RWPE2 (cell line): Measurements from ENCODE around the gene NOVA1.

ENCODE experiments used
- ATAC-seq: fragments of 200-7000 bp; cut with Tn5 transposase; 3 replicates; pipeline ENCODE4 v1.9.1; 2021; ENCODE audit warnings: low read depth
- DNase-seq: peaks from one replicate; pipeline ENCODE4 v3.0.0-alpha.2; 2020; ENCODE audit warnings: low spot score
- H3K27ac ChIP-seq: fragments of 450-650 bp; 2 replicates; pipeline ENCODE4 v1.5.1; 2017; ENCODE audit warnings: mild to moderate bottlenecking; ENCODE audit not compliant: poor library complexity, severe bottlenecking
- H3K27me3 ChIP-seq: fragments of 250-450 bp; sonication (Bioruptor Pico); 2 replicates; pipeline ENCODE4 v1.5.1; 2021; ENCODE audit warnings: mild to moderate bottlenecking, moderate library complexity; ENCODE audit not compliant: insufficient read depth, poor library complexity, severe bottlenecking
- H3K36me3 ChIP-seq: fragments of 250-450 bp; sonication (Bioruptor Pico); 2 replicates; pipeline ENCODE4 v1.5.1; 2020; ENCODE audit warnings: low read depth, mild to moderate bottlenecking, moderate library complexity
- H3K4me1 ChIP-seq: fragments of 250-450 bp; sonication (Bioruptor Pico); 2 replicates; pipeline ENCODE4 v1.5.1; 2021; ENCODE audit warnings: mild to moderate bottlenecking, moderate library complexity; ENCODE audit not compliant: insufficient read depth, poor library complexity, severe bottlenecking
- H3K4me3 ChIP-seq: fragments of 250-450 bp; sonication (Bioruptor Pico); 2 replicates; pipeline ENCODE4 v1.5.1; 2021; ENCODE audit warnings: mild to moderate bottlenecking, moderate library complexity; ENCODE audit not compliant: severe bottlenecking
- H3K9me3 ChIP-seq: fragments of 250-450 bp; sonication (Bioruptor Pico); 2 replicates; pipeline ENCODE4 v1.5.1; 2021; ENCODE audit warnings: mild to moderate bottlenecking, moderate library complexity; ENCODE audit not compliant: severe bottlenecking
- TF ChIP-seq, protein P1 (sequence below): fragments of 450-650 bp; IDR thresholded peaks from one replicate; pipeline ENCODE4 v1.5.1; 2017; ENCODE audit warnings: mild to moderate bottlenecking, moderate library complexity; ENCODE audit not compliant: poor library complexity, severe bottlenecking

Gene NOVA1

DNA sequence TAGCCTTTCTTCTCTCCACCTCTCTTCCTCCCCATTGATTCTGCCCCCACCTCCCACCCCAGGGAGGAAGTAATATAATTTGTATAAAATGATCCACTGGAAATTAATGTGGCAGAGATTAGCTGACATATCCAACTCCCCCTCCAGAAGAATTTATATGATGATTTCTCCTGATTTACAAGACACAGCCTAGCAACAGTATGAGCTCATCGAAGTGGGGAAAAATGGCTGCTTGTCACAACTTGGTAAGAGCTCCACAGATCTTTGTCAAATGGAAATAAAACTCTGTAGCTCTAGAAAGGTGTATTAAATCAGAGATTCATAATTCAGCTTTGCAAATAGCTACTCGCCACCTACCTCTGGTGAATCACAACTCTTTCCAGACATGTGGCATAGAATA is 195.7 kb downstream of the NOVA1 start:
- Histone ChIP-seq H3K4me1 (no peaks in the 10 kb centered on the region), H3K27me3 (no peaks in the 10 kb centered on the region), H3K36me3 (no peaks in the 10 kb centered on the region), H3K9me3 (no peaks in the 10 kb centered on the region), H3K27ac (no peak overlapping the region), H3K4me3 (no peak overlapping the region)
- TF ChIP-seq, protein P1, sequence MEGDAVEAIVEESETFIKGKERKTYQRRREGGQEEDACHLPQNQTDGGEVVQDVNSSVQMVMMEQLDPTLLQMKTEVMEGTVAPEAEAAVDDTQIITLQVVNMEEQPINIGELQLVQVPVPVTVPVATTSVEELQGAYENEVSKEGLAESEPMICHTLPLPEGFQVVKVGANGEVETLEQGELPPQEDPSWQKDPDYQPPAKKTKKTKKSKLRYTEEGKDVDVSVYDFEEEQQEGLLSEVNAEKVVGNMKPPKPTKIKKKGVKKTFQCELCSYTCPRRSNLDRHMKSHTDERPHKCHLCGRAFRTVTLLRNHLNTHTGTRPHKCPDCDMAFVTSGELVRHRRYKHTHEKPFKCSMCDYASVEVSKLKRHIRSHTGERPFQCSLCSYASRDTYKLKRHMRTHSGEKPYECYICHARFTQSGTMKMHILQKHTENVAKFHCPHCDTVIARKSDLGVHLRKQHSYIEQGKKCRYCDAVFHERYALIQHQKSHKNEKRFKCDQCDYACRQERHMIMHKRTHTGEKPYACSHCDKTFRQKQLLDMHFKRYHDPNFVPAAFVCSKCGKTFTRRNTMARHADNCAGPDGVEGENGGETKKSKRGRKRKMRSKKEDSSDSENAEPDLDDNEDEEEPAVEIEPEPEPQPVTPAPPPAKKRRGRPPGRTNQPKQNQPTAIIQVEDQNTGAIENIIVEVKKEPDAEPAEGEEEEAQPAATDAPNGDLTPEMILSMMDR, result no peak
- ATAC-seq, result no peak
- no peak for DNase-seq

DNA sequence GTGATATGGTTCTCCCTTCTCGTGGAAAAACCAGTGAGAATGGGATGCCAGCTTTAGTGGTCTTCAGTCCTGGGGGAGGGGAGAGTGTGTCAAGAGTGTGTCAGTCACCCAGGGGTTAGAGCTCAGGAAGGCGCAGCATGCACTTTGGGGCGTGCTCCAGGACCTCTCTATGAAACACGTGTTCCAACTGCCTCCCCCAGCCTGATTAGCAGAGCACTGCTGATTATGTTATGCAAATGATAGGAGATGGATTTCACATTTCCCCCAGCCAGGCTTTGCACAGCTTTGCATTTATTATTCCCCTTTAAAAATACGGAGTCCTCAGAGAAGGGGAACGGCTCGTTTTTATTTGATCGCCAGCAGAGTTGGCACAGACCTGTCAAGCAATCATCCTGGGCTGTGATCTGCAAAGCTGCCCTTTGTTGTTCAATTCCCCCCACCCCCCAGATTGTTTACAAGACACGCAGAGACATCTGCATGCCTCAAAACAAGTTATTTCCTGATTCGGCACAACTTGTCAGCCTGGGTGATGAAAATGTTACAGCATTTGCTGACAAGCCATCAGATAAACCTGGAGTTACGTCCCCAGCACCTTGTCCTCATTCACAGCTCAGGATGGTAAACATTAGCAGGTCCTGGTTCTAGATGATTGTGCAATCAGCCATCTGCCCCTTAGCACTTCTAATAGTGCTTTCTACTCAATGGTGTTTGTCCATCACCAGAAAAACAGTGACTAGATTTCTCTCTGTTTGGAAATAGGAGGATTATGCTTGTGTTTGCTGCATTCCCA is 196.5 kb downstream of the NOVA1 start:
- DNase-seq (no peak), ATAC-seq (no peak)
- TF ChIP-seq, protein P1, result no peak
- Histone ChIP-seq H3K9me3 (no peaks in the 10 kb centered on the region), H3K27me3 (no peaks in the 10 kb centered on the region), H3K27ac (no peak overlapping the region), H3K4me1 (no peaks in the 10 kb centered on the region), H3K4me3 (no peak overlapping the region), H3K36me3 (no peaks in the 10 kb centered on the region)

DNA sequence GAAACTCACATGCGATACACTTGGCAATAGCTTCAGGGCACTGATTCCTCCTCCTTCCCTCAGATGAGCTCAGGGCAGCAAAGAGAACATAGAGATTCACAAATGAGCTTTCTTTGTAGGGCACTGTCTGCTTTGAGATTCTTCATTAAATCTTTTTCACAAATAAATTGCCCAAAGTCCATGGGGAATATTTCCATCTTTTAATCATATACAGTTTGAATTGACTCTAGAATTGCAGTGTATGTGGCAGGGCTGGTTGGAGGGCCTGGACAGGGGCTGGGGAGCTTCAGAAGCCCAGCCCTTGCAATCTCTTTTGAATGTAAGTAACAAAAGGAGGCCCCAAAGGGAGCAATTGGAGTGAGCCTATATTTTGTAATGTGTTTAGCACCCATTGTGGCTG is 197.5 kb downstream of the NOVA1 start:
- no peak for DNase-seq
- Histone ChIP-seq H3K4me3 (no peak overlapping the region), H3K27ac (no peak overlapping the region), H3K36me3 (no peaks in the 10 kb centered on the region), H3K9me3 (no peaks in the 10 kb centered on the region), H3K4me1 (no peaks in the 10 kb centered on the region), H3K27me3 (no peaks in the 10 kb centered on the region)
- ATAC-seq, result no peak
- TF ChIP-seq, protein P1, result no peak

DNA sequence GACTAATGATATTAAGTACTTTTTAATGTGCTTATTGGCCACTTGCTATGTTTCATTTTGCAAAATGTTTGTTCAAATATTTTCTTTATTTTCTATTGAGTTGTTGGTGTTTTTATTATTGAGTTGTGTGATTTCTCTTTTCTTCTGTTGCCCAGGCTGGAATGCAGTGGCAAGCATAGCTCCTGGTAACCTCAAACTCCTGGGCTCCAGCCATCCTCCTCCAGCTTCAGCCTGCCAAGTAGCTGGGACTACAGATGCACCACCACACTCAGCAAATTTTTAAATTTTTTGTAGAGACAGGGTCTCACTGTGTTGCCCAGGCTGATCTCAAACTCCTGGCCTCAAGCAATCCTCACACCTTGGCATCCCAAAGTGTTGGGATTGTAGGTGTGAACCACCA is 199.2 kb downstream of the NOVA1 start:
- Histone ChIP-seq H3K27ac (no peak overlapping the region), H3K9me3 (no peaks in the 10 kb centered on the region), H3K27me3 (no peaks in the 10 kb centered on the region), H3K4me3 (no peak overlapping the region), H3K36me3 (no peaks in the 10 kb centered on the region), H3K4me1 (no peaks in the 10 kb centered on the region)
- TF ChIP-seq, protein P1, result no peak
- ATAC-seq (no peak), DNase-seq (no peak)
